ENCODE data around the gene TNFRSF4.
A peak's percentile ranks its signal among the peaks of the same experiment; 100 is the strongest.

Gene TNFRSF4

DNA sequence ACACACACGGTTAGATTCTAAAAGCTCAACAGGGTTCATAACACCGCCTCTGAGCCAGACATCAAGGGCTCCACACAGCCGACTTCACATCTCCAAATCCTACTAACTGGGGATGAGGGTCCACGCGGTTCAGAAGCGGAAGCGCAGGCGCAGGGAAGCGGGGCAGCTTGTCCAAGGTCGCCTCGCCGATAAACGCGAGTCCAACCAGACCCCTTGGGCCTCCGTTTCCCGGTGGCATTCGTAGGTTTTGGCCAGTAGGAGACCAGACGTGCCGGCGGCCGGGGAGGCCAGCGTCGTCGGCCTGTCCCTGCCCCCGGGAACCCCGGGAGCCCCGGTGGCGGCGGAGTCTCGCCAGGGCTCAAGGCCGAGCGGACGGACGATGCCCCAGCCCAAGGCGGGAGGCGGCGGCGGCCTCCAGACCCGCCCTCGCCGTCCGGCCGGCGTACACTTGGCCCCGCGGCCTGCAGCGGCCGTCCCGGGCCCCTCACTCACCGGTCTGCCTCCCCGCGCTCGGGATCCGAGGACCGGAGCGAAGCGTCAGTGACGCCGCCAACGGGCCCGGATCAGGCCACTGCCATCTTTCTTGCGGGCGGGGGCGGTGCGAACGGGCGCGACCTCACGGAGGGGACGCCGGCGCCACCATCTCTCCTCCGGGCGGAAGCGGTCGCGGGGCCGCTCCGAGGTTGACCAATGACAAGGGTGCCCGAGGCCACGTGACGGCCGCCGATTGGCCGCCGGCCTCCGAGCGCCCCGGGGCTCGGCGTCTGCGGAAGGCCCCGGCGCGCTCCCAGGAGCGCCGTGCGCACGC is 17.7 kb upstream of the TNFRSF4 start, which contains the start of gene SDF4:
Gene SDF4, minus strand, starts transcription at position 602 of the 808 bp plus-strand sequence. CDS start 3,229 bp downstream, outside the sequence.
- DNase-seq (ENCODE audit: low read depth): peak; percentile 97
- peak within 1 kb of the TSS; percentile 98 for H3K4me3 ChIP-seq (ENCODE audit: low read depth, low read length)

GRCh38 chr1:1230656-1231399 is 16.9 kb upstream of the TNFRSF4 start:
- no peak for TF ChIP-seq MYC (IDR thresholded peaks at IDR 0.05; ENCODE audit: low read depth, low read length)
- TF ChIP-seq MAX (IDR thresholded peaks at IDR 0.05; ENCODE audit: low read depth, low read length): no peak
- TF ChIP-seq POLR2A (IDR thresholded peaks at IDR 0.05; ENCODE audit: extremely low read depth, insufficient read length): no peak
- TF ChIP-seq CTCF (IDR thresholded peaks at IDR 0.05; ENCODE audit: low read depth, low read length): no peak
- DNase-seq (ENCODE audit: low read depth): peak; percentile 41
- peak overlapping the region; percentile 98 for H3K4me3 ChIP-seq (ENCODE audit: low read depth, low read length)

More for the DNA sequence above, 17.7 kb upstream of the TNFRSF4 start, which contains the start of gene SDF4:
- TF ChIP-seq POLR2A (IDR thresholded peaks at IDR 0.05; ENCODE audit: extremely low read depth, insufficient read length) (peak; percentile 69), MYC (IDR thresholded peaks at IDR 0.05; ENCODE audit: low read depth, low read length) (peak; percentile 63), MAX (IDR thresholded peaks at IDR 0.05; ENCODE audit: low read depth, low read length) (peak; percentile 91), CTCF (IDR thresholded peaks at IDR 0.05; ENCODE audit: low read depth, low read length) (no peak)

GRCh38 chr1:1229770-1230169 is 15.8 kb upstream of the TNFRSF4 start:
- DNase-seq (ENCODE audit: low read depth): no peak
- TF ChIP-seq MAX (IDR thresholded peaks at IDR 0.05; ENCODE audit: low read depth, low read length) (no peak), POLR2A (IDR thresholded peaks at IDR 0.05; ENCODE audit: extremely low read depth, insufficient read length) (no peak), MYC (IDR thresholded peaks at IDR 0.05; ENCODE audit: low read depth, low read length) (no peak), CTCF (IDR thresholded peaks at IDR 0.05; ENCODE audit: low read depth, low read length) (no peak)
- H3K4me3 ChIP-seq (ENCODE audit: low read depth, low read length): no peak overlapping the region

GRCh38 chr1:1228596-1229321 is 14.8 kb upstream of the TNFRSF4 start:
- no peak for DNase-seq (ENCODE audit: low read depth)
- no peak overlapping the region for H3K4me3 ChIP-seq (ENCODE audit: low read depth, low read length)
- TF ChIP-seq MYC (IDR thresholded peaks at IDR 0.05; ENCODE audit: low read depth, low read length) (no peak), CTCF (IDR thresholded peaks at IDR 0.05; ENCODE audit: low read depth, low read length) (no peak), MAX (IDR thresholded peaks at IDR 0.05; ENCODE audit: low read depth, low read length) (no peak)

GRCh38 chr1:1228187-1228586 is 14.2 kb upstream of the TNFRSF4 start:
- DNase-seq (ENCODE audit: low read depth): no peak
- H3K4me3 ChIP-seq (ENCODE audit: low read depth, low read length): no peak overlapping the region
- TF ChIP-seq MYC (IDR thresholded peaks at IDR 0.05; ENCODE audit: low read depth, low read length) (no peak), POLR2A (IDR thresholded peaks at IDR 0.05; ENCODE audit: extremely low read depth, insufficient read length) (no peak), MAX (IDR thresholded peaks at IDR 0.05; ENCODE audit: low read depth, low read length) (no peak), CTCF (IDR thresholded peaks at IDR 0.05; ENCODE audit: low read depth, low read length) (no peak)

All from NB4 (cell line).